IPS DF 6.9 (cell line): ENCODE results near the gene OGDH.

Source experiments
- DNase-seq: peaks from one replicate; pipeline ENCODE4 v3.0.0-alpha.2; 2013; ENCODE audit warnings: low read depth, low spot score
- H3K27ac ChIP-seq: one replicate; pipeline ENCODE4 v1.5.1; 2013; ENCODE audit warnings: low read length, control low read depth
- H3K27me3 ChIP-seq: 2 replicates; pipeline ENCODE4 v1.6.1; 2013; ENCODE audit warnings: mild to moderate bottlenecking, low read length; ENCODE audit not compliant: control insufficient read depth, insufficient read depth
- H3K36me3 ChIP-seq: 2 replicates; pipeline ENCODE4 v1.6.1; 2013; ENCODE audit warnings: low read length; ENCODE audit not compliant: control insufficient read depth, insufficient read depth
- H3K4me1 ChIP-seq: 2 replicates; pipeline ENCODE4 v1.6.1; 2013; ENCODE audit warnings: low read length; ENCODE audit not compliant: control insufficient read depth, insufficient read depth
- H3K4me3 ChIP-seq: 2 replicates; pipeline ENCODE4 v1.5.1; 2013; ENCODE audit warnings: mild to moderate bottlenecking, low read length
- H3K9me3 ChIP-seq: 2 replicates; pipeline ENCODE4 v1.6.1; 2013; ENCODE audit warnings: low read length, inconsistent platforms; ENCODE audit not compliant: control insufficient read depth, insufficient read depth
- WGBS: extraction: QIAGEN DNeasy Blood & Tissue Kit; methylation state at CpG from one replicate; pipeline ENCODE4 v1.1.7; 2013; ENCODE audit warnings: mixed read lengths, missing lambda C conversion rate; ENCODE audit not compliant: insufficient read length, insufficient coverage; 5-methylcytosine and 5-hydroxymethylcytosine counted together

OGDH gene

DNA sequence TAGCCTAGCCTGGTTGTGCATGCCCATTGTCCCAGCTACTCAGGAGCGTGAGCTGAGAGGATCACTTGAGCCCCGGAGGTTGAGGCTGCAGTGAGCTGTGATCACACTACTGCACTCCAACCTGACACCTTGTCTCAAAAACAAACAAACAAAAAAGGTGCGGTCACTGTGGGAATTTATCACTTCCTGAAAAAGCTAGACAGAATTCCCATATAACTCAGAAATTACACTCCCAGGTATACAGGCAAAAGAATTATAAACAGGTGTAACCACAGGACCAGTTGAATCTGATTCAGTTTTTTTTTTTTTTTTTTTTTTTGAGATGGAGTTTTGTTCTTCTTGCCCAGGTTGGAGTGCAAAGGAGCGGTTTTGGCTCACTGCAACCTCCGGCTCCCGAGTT lies 3.2 kb upstream of the OGDH start:
- no peaks in the 10 kb centered on the region for H3K27me3 ChIP-seq
- no peak for DNase-seq
- no CpG with 5 or more reads among the region's 6 CpGs for WGBS
- H3K4me1 ChIP-seq: no peaks in the 10 kb centered on the region
- H3K36me3 ChIP-seq: no peaks in the 10 kb centered on the region
- no peak overlapping the region for H3K4me3 ChIP-seq
- H3K27ac ChIP-seq: no peak overlapping the region
- no peaks in the 10 kb centered on the region for H3K9me3 ChIP-seq

DNA sequence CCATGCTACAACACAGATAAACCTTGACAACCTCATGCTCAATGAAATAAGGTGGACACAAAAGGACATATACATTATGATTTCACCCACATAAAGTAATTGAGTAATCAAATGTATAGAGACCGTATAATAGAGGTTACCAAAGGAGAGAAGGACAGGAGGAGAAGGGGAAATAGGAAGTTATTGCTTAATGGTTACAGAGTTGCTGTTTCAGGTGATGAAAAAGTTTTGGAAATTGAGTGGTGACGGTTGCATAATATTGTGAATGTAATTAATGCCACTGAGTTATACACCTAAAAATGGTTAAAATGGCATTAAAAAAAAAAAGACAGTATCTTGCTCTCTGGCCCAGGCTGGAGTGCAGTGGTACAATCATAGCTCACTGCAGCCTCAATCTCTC lies 1.5 kb upstream of the OGDH start:
- H3K4me3 ChIP-seq: no peak overlapping the region
- H3K27me3 ChIP-seq: no peaks in the 10 kb centered on the region
- H3K4me1 ChIP-seq: 0 out of 2 replicates have a peak, but pooled peaks cover 2% of the 10 kb centered on the region
- H3K36me3 ChIP-seq: no peaks in the 10 kb centered on the region
- no peak for DNase-seq
- no peaks in the 10 kb centered on the region for H3K9me3 ChIP-seq
- no peak overlapping the region for H3K27ac ChIP-seq
- WGBS: 100% methylated on average over 1 of the region's 2 CpGs

DNA sequence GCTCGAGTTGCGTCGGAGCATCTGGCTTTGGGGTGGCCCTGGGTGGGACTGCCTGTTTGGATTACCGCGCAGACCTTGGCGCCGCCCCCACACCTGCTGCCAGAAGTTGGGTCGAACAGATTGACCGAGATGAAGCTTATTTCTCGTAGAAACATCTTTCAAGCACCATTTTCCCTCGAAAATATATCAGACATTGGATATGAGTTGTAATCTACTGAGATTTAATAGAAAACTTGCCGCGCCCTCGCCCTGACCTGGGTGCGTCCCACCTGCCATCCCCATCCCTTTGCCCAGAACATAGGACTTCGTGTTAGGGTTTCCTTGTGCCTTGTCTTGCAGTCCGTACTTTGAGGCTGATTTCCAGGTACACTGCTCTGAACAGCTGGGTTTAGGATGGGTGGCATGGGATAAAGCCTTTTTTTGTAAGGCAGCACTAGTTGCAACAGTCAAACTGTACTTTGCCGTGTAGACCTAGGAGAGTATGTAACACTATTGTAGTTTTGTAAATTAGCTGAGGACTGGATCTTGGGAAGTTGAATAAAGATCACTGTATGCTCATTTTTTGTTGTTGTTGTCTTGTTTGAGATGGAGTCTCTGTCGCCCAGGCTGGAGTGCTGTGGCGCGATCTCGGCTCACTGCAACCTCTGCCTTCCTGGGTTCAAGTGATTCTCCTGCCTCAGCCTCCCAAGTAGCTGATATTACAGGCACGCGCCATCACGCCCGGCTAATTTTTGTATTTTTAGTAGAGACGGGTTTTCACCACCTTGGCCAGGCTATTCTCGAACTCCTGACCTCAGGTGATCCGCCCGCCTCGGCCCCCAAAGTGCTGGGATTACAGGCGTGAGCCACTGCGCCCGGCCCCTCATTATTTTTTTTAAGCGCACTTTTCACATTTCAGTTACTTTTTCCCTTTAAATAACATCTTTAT lies 978 bp downstream of the OGDH start:
- Histone ChIP-seq H3K27ac (no peak overlapping the region), H3K27me3 (no peaks in the 10 kb centered on the region), H3K36me3 (no peaks in the 10 kb centered on the region), H3K4me3 (peak overlapping the region; percentile 97), H3K9me3 (no peaks in the 10 kb centered on the region), H3K4me1 (0 out of 2 replicates have a peak, but pooled peaks cover 2% of the 10 kb centered on the region)
- no CpG with 5 or more reads among the region's 35 CpGs for WGBS
- DNase-seq: no peak

DNA sequence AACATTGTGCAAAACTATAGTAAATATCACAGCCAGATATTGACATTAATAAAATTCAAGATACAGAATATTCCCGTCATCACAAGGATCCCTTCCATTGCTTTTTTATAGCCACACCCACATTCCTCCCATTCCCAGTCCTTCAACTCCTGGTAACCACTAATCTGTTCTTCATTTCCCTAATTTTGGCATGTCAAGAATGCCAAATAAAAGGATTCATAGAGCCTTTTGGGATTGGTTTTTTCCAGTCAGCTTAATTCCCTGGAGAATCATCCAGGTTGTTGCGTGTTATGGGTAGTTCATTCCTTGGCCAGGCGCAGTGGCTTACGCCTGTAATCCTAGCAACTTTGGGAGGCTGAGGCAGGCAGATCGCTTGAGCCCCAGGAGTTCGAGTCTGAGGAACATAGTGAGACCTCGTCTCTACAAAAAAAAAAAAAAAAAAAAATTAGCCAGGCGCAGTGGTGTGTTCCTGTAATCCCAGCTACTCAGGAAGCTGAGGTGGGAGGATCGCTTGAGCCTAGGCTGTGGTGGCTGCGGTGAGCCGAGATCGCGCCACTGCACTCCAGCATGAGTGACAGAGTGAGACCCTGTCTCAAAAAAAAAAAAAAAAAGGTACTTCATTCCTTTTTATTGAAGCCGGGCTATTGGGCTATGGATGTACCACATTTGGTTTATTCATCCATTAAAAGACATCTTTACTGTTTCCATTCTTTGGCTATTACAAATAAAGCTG lies 2.7 kb downstream of the OGDH start:
- Histone ChIP-seq H3K4me1 (0 out of 2 replicates have a peak, but pooled peaks cover 2% of the 10 kb centered on the region), H3K9me3 (no peaks in the 10 kb centered on the region), H3K27ac (no peak overlapping the region), H3K27me3 (no peaks in the 10 kb centered on the region), H3K36me3 (no peaks in the 10 kb centered on the region), H3K4me3 (no peak overlapping the region)
- WGBS: no CpG with 5 or more reads among the region's 14 CpGs
- no peak for DNase-seq

DNA sequence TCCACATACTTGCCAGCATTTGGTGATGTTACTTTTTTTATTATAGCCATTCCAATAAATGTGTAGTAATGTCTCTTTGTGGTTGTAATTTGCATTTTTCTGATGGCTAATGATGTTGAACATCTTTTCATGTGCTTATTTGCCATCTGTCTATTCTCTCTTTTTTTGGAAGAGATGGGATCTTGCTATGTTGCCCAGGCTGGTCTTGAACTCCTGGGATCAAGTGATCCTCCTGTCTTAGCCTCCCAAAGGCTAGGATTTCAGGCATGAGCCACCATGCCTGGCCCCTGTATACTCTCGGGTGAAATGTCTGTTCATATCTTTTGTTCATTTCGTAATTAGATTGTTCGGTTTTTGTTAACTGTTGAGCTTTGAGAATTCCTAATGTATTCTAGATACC lies 3.4 kb downstream of the OGDH start:
- Histone ChIP-seq H3K4me1 (0 out of 2 replicates have a peak, but pooled peaks cover 2% of the 10 kb centered on the region), H3K27me3 (no peaks in the 10 kb centered on the region), H3K4me3 (no peak overlapping the region), H3K36me3 (no peaks in the 10 kb centered on the region), H3K27ac (no peak overlapping the region), H3K9me3 (no peaks in the 10 kb centered on the region)
- no peak for DNase-seq
- no CpG with 5 or more reads among the region's 3 CpGs for WGBS

DNA sequence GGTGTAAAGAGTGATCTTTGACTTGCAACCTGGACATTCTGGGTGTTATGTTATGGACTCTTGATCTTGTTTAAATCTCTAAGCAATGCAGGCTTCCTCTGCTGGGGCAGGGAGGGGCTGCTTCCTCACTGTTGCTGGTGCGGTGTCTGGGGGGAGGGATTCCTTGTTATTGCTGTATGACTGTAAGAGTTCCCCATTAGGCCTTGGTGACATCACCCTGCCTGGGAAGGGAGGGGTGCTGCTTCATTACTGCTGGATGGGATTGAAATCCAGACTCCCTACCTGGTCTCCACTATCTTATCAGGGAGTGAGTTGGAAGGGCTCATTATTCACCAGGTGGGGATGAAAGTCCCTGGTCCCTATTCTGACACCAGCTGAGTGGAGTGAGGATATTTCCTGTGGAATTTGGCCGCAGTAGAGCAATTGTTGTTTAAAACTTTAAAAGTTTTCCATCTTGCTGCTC lies 8.8 kb downstream of the OGDH start:
- Histone ChIP-seq H3K9me3 (no peaks in the 10 kb centered on the region), H3K27ac (no peak overlapping the region), H3K27me3 (no peaks in the 10 kb centered on the region), H3K36me3 (no peaks in the 10 kb centered on the region), H3K4me1 (no peaks in the 10 kb centered on the region), H3K4me3 (no peak overlapping the region)
- no CpG with 5 or more reads among the region's 2 CpGs for WGBS
- no peak for DNase-seq

DNA sequence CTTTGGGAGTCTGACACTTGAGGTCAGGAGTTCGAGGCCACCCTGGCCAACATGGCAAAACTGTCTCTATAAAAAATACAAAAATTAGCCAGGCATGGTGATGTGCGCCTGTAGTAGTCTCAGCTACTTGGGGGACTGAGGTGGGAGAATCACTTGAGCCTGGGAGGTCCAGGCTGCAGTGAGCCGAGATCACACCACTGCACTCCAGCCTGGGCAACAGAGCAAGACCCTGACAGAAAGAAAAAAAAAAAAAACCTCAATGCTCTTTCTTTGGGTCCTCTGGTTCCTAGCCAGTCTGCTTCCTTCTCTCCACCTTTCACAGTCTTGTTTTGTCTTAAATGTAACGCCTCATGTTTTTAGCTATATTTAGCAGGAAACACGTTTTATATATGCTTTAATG lies 9.4 kb downstream of the OGDH start:
- H3K4me1 ChIP-seq: no peaks in the 10 kb centered on the region
- H3K27me3 ChIP-seq: no peaks in the 10 kb centered on the region
- no peak overlapping the region for H3K27ac ChIP-seq
- no CpG with 5 or more reads among the region's 5 CpGs for WGBS
- no peaks in the 10 kb centered on the region for H3K9me3 ChIP-seq
- no peaks in the 10 kb centered on the region for H3K36me3 ChIP-seq
- no peak for DNase-seq
- no peak overlapping the region for H3K4me3 ChIP-seq

DNA sequence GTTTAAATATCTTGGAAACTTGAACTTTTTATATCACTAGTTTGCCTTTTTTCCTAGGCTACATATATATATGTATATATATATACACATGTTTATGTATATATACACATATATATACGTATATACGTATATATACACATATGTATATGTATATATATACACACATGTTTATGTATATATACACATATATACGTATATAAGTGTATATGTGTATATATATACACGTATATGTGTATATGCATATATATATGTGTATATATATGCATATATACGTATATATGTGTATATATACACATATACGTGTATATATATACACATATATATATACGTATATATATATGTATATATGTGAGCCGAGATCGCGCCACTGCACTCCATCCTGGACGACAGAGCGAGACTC lies 10.1 kb downstream of the OGDH start:
- no peaks in the 10 kb centered on the region for H3K9me3 ChIP-seq
- H3K4me3 ChIP-seq: no peak overlapping the region
- DNase-seq: no peak
- WGBS: no CpG with 5 or more reads among the region's 12 CpGs
- H3K27me3 ChIP-seq: no peaks in the 10 kb centered on the region
- no peak overlapping the region for H3K27ac ChIP-seq
- no peaks in the 10 kb centered on the region for H3K4me1 ChIP-seq
- H3K36me3 ChIP-seq: no peaks in the 10 kb centered on the region

DNA sequence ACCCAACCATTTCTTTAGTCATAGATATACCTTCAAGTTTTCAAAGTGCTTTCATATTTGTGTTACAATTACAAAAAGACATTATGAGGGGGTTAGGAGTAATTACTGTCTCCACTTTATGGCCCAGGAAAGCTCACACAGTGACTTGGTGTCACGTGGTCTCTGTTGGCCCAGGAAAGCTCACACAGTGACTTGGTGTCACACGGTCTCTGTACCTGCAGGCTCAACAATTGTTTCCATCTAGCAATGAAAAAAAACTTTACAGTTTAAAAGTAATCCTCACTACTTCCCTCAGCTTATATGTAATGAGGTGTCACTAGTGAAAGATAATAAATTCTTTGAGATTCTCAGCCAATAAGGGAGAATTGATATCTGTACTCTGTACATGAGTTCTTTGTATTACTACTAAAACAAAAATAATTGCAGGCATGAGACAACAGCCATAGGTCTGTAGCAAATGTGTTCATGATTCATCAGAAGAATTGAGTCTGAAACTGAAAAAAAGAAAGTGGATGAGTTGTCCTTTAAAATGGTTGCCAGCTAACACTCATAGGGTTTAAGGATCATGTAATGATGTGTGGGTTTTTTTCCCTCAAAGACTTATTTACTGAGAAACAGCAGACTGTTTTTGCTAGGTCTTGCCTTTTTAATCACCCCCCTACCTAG lies 10.9 kb downstream of the OGDH start:
- H3K27me3 ChIP-seq: no peaks in the 10 kb centered on the region
- DNase-seq: no peak
- no peak overlapping the region for H3K4me3 ChIP-seq
- H3K27ac ChIP-seq: no peak overlapping the region
- no peaks in the 10 kb centered on the region for H3K36me3 ChIP-seq
- H3K9me3 ChIP-seq: no peaks in the 10 kb centered on the region
- no CpG with 5 or more reads among the region's 2 CpGs for WGBS
- H3K4me1 ChIP-seq: no peaks in the 10 kb centered on the region

DNA sequence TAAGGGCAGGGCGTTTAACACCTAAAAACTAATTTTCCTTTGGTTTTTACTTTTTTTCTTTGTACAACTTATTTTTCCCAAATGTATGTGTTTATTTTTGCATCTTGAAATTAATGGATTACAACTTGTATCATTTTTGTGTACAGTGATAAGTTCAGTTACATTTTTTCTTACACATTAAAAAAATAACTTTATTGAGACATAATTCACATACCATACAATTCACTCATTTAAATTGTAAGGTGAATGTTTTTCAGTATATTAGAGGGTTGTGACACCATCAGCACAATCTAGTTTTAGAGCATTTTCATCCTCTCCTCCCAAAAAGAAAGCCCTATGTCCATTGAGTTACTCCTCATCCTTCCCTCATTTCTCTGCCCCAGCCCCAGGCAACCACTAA lies 11.6 kb downstream of the OGDH start:
- H3K4me3 ChIP-seq: no peak overlapping the region
- no peak overlapping the region for H3K27ac ChIP-seq
- H3K9me3 ChIP-seq: no peaks in the 10 kb centered on the region
- H3K4me1 ChIP-seq: no peaks in the 10 kb centered on the region
- H3K27me3 ChIP-seq: no peaks in the 10 kb centered on the region
- H3K36me3 ChIP-seq: no peaks in the 10 kb centered on the region
- WGBS: no CpG with 5 or more reads among the region's 1 CpG
- no peak for DNase-seq
